ENCODE results near the gene ZIC3. TPM values are rescaled to one million over a fixed set of nuclear protein-coding genes. Genes with fewer than 3 reads are reported as not detected.
"Not testable (repeated sequence)": the region's sequence is repeated elsewhere in the genome, so short reads cannot be mapped to it uniquely, and the experiment has no call there.

Gene ZIC3
- not detected for polyA plus RNA-seq (ENCODE audit: insufficient read length)

- DNase-seq (ENCODE audit: low read depth) = no peak
Measured at GRCh38 chrX:137565921-137566745, at the start of gene ZIC3. Gene ZIC3 (plus strand): TSS chrX:137566127. CDS start chrX:137566692, 565 bp downstream.

GRCh38 chrX:137519459-137519858, 46.5 kb upstream of the ZIC3 start:
- DNase-seq (ENCODE audit: low read depth) = no peak

- no peak for DNase-seq (ENCODE audit: low read depth)
Measured at GRCh38 chrX:137545711-137546651, 19.9 kb upstream of the ZIC3 start.

GRCh38 chrX:137547291-137547690, 18.6 kb upstream of the ZIC3 start:
- no peak for DNase-seq (ENCODE audit: low read depth)

GRCh38 chrX:137548261-137548660, 17.7 kb upstream of the ZIC3 start:
- no peak for DNase-seq (ENCODE audit: low read depth)

GRCh38 chrX:137549073-137549472, 16.9 kb upstream of the ZIC3 start:
- no peak for DNase-seq (ENCODE audit: low read depth)

GRCh38 chrX:137549851-137550664, 15.9 kb upstream of the ZIC3 start:
- DNase-seq (ENCODE audit: low read depth) = no peak

- DNase-seq (ENCODE audit: low read depth) = no peak
Measured at GRCh38 chrX:137550665-137551261, 15.2 kb upstream of the ZIC3 start.

GRCh38 chrX:137552098-137552497, 13.8 kb upstream of the ZIC3 start:
- not testable (repeated sequence) for DNase-seq (ENCODE audit: low read depth)

- no peak for DNase-seq (ENCODE audit: low read depth)
Measured at GRCh38 chrX:137562096-137562495, 3.8 kb upstream of the ZIC3 start.

- DNase-seq (ENCODE audit: low read depth) = no peak
Measured at GRCh38 chrX:137563681-137564651, 2.0 kb upstream of the ZIC3 start.

- DNase-seq (ENCODE audit: low read depth) = no peak
Measured at GRCh38 chrX:137565318-137565904, 516 bp upstream of the ZIC3 start.

- DNase-seq (ENCODE audit: low read depth) = no peak
Measured at GRCh38 chrX:137566746-137567679, 1.1 kb downstream of the ZIC3 start.

- no peak for DNase-seq (ENCODE audit: low read depth)
Measured at GRCh38 chrX:137567682-137568232, 1.8 kb downstream of the ZIC3 start.

- DNase-seq (ENCODE audit: low read depth) = no peak
Measured at GRCh38 chrX:137568741-137569469, 3.0 kb downstream of the ZIC3 start.

- DNase-seq (ENCODE audit: low read depth) = no peak
Measured at GRCh38 chrX:137569470-137569891, 3.6 kb downstream of the ZIC3 start.

GRCh38 chrX:137573324-137574101, 7.6 kb downstream of the ZIC3 start:
- DNase-seq (ENCODE audit: low read depth) = no peak

All from forelimb muscle (tissue), 1 donor.